ENCODE results near the gene RARG.
"Not testable (repeated sequence)": the region's sequence is repeated elsewhere in the genome, so short reads cannot be mapped to it uniquely, and the experiment has no call there.

Gene RARG

DNA sequence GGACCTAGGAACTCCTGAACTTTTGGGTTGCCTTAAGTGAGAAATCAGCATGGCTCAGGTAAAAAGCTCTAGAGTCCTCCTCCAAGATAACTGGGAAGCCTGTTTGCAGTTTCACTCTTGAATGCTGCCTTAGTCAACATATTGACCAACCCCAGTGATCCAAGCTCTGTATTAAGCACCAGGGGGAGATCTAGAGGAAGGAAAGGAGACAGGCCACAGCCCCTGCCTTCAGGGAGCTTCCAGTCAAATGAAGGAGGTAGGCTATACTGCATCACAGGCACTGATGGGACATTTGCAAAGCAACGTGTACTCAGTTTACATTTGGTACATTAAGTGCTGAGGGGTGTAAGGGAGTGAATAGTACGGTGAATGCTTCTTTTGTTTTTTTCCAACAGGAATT, 50.1 kb downstream of the RARG start:
- Histone ChIP-seq H3K4me1 (peaks cover 50% of the 10 kb centered on the region), H3K9ac (no peak overlapping the region), H3K36me3 (ENCODE audit: control insufficient read depth, insufficient read depth, low read length) (no peaks in the 10 kb centered on the region), H3K4me2 (ENCODE audit: low read length) (peak overlapping the region; percentile 79), H3K4me3 (ENCODE audit: low read depth, low read length) (peak overlapping the region; percentile 72), H3K27me3 (ENCODE audit: control insufficient read depth, insufficient read depth, low read length) (no peaks in the 10 kb centered on the region), H3K79me2 (peaks cover 10% of the 10 kb centered on the region), H3K9me3 (ENCODE audit: control insufficient read depth, low read length) (no peaks in the 10 kb centered on the region), H3K27ac (no peak overlapping the region), H2AFZ (no peak overlapping the region)
- TF ChIP-seq CTCF (IDR thresholded peaks at IDR 0.05), result no peak

- H2AFZ ChIP-seq, result peak overlapping the region; percentile 90
- H3K4me2 ChIP-seq (ENCODE audit: low read length), result peak overlapping the region; percentile 79
- peaks cover 10% of the 10 kb centered on the region for H3K79me2 ChIP-seq
- H3K9me3 ChIP-seq (ENCODE audit: control insufficient read depth, low read length), result no peaks in the 10 kb centered on the region
- peak overlapping the region; percentile 92 for H3K27ac ChIP-seq
- no peak for TF ChIP-seq CTCF (IDR thresholded peaks at IDR 0.05)
- peaks cover 42% of the 10 kb centered on the region for H3K4me1 ChIP-seq
- H3K27me3 ChIP-seq (ENCODE audit: control insufficient read depth, insufficient read depth, low read length), result no peaks in the 10 kb centered on the region
- peak overlapping the region; percentile 72 for H3K4me3 ChIP-seq (ENCODE audit: low read depth, low read length)
- H3K9ac ChIP-seq, result no peak overlapping the region
- H3K36me3 ChIP-seq (ENCODE audit: control insufficient read depth, insufficient read depth, low read length), result no peaks in the 10 kb centered on the region
Observed at GRCh38 chr12:53180931-53181645, 50.9 kb downstream of the RARG start.

- Histone ChIP-seq H2AFZ (peak within 1 kb of the TSS; percentile 90), H3K36me3 (ENCODE audit: control insufficient read depth, insufficient read depth, low read length) (no peaks in the 10 kb centered on the region), H3K27me3 (ENCODE audit: control insufficient read depth, insufficient read depth, low read length) (no peaks in the 10 kb centered on the region), H3K27ac (peak within 1 kb of the TSS; percentile 92), H3K9me3 (ENCODE audit: control insufficient read depth, low read length) (no peaks in the 10 kb centered on the region), H3K4me1 (peaks cover 37% of the 10 kb centered on the region), H3K9ac (peak within 1 kb of the TSS; percentile 48), H3K4me2 (ENCODE audit: low read length) (peak within 1 kb of the TSS; percentile 79), H3K79me2 (peaks cover 10% of the 10 kb centered on the region), H3K4me3 (ENCODE audit: low read depth, low read length) (peak within 1 kb of the TSS; percentile 72)
- no peak for TF ChIP-seq CTCF (IDR thresholded peaks at IDR 0.05)
Observed at GRCh38 chr12:53180220-53180930, 51.6 kb downstream of the RARG start, which contains the start of the genes CSAD and ZNF740. CSAD (minus strand) TSS chr12:53180925; CDS start chr12:53173470, 7,455 bp downstream. ZNF740 (plus strand) TSS chr12:53180722; CDS start chr12:53181984, 1,262 bp downstream.

DNA sequence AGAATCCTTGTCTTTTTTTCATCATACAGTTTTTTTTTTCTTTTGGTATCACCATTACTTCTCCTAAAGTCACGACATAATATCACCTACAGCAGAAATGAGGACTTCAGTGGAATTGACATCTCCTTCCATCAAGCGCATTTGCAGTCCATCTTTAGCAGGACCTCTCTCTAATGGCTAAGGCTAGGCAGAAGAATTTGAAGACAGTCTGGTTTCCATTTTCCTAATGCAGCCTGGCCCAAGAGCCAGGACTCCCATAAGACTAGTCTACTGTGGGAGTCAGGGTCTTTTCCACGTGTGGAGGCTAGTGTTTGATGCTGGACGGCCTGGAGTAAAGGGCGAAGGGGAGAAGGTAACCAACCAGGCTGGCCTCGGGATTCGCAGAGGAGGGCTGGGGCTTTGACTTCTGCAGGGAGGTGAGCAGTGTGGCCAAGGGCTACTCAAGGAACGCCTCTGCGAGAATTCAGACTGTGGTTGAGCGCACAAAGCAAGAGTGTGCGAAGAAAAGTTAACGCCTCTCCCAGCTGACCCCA, 52.3 kb downstream of the RARG start:
- Histone ChIP-seq H3K4me2 (ENCODE audit: low read length) (peak overlapping the region; percentile 79), H2AFZ (peak overlapping the region; percentile 90), H3K36me3 (ENCODE audit: control insufficient read depth, insufficient read depth, low read length) (no peaks in the 10 kb centered on the region), H3K79me2 (peaks cover 10% of the 10 kb centered on the region), H3K9me3 (ENCODE audit: control insufficient read depth, low read length) (no peaks in the 10 kb centered on the region), H3K4me1 (peaks cover 37% of the 10 kb centered on the region), H3K27ac (peak overlapping the region; percentile 92), H3K4me3 (ENCODE audit: low read depth, low read length) (peak overlapping the region; percentile 72), H3K27me3 (ENCODE audit: control insufficient read depth, insufficient read depth, low read length) (no peaks in the 10 kb centered on the region), H3K9ac (peak overlapping the region; percentile 1)
- no peak for TF ChIP-seq CTCF (IDR thresholded peaks at IDR 0.05)

- not testable (repeated sequence) for H3K9me3 ChIP-seq (ENCODE audit: control insufficient read depth, low read length); H3K4me2 ChIP-seq (ENCODE audit: low read length); H3K27ac ChIP-seq; H2AFZ ChIP-seq; H3K27me3 ChIP-seq (ENCODE audit: control insufficient read depth, insufficient read depth, low read length); H3K36me3 ChIP-seq (ENCODE audit: control insufficient read depth, insufficient read depth, low read length); H3K4me3 ChIP-seq (ENCODE audit: low read depth, low read length); H3K9ac ChIP-seq
- H3K79me2 ChIP-seq, result peaks cover 10% of the 10 kb centered on the region
- peaks cover 31% of the 10 kb centered on the region for H3K4me1 ChIP-seq
Observed at GRCh38 chr12:53178803-53179202, 53.2 kb downstream of the RARG start.

GRCh38 chr12:53177447-53177846, 54.6 kb downstream of the RARG start:
- Histone ChIP-seq H3K4me1 (peaks cover 21% of the 10 kb centered on the region), H3K79me2 (peaks cover 10% of the 10 kb centered on the region)
- H3K9ac ChIP-seq; H3K4me2 ChIP-seq (ENCODE audit: low read length); H3K27me3 ChIP-seq (ENCODE audit: control insufficient read depth, insufficient read depth, low read length); H3K36me3 ChIP-seq (ENCODE audit: control insufficient read depth, insufficient read depth, low read length); H3K9me3 ChIP-seq (ENCODE audit: control insufficient read depth, low read length); H3K4me3 ChIP-seq (ENCODE audit: low read depth, low read length); H3K27ac ChIP-seq; H2AFZ ChIP-seq: not testable (repeated sequence)

All from parathyroid adenoma (tissue), 2 donors.